ENCODE results near the gene GLIS1.

- TF ChIP-seq CTCF (IDR thresholded peaks at IDR 0.05) (no peak), POLR2A (IDR thresholded peaks at IDR 0.05) (no peak), EP300 (IDR thresholded peaks at IDR 0.05) (no peak)
Measured at GRCh38 chr1:53625766-53626520, 113.0 kb downstream of the GLIS1 start.
